ENCODE results near the gene LEP.

The LEP gene

GRCh38 chr7:128265906-128266300, 24.8 kb downstream of the LEP start:
- H3K27ac ChIP-seq (replicated peaks; ENCODE audit: low read length), result no peak overlapping the region
- no peaks in the 10 kb centered on the region for H3K36me3 ChIP-seq (replicated peaks in 1 of 2; ENCODE audit: control insufficient read depth in 2 of 2, insufficient read depth in 2 of 2, low read length in 2 of 2)
- H3K27me3 ChIP-seq (ENCODE audit: control insufficient read depth in 3 of 3, insufficient read depth in 3 of 3, low read depth in 1 of 3, low read length in 3 of 3), result no peaks in the 10 kb centered on the region
- WGBS, 2 donors (ENCODE audit: extremely low coverage in 2 of 2, insufficient read length in 2 of 2, insufficient replicate concordance in 1 of 2), result no CpG with 5 or more reads among the region's 5 CpGs
- H3K14ac ChIP-seq (ENCODE audit: low read length), result no peak overlapping the region
- H2BK120ac ChIP-seq (ENCODE audit: low read depth, low read length), result no peak overlapping the region
- H3K79me1 ChIP-seq (ENCODE audit: low read depth, low read length), result no peaks in the 10 kb centered on the region
- H3K4me3 ChIP-seq (ENCODE audit: low read length in 2 of 2), result no peak overlapping the region
- no peak overlapping the region for H3K9ac ChIP-seq (ENCODE audit: low read depth, low read length, poor library complexity)
- no peak overlapping the region for H4K91ac ChIP-seq (ENCODE audit: low read depth, low read length, poor library complexity)
- peak overlapping the region; percentile 78 for H3K18ac ChIP-seq (ENCODE audit: low read length)
- peaks cover 16 to 18% of the 10 kb centered on the region in 2 donors for H3K4me1 ChIP-seq (ENCODE audit: control insufficient read depth in 2 of 2, insufficient read depth in 1 of 2, low read depth in 1 of 2, low read length in 2 of 2)
- peak overlapping the region; percentile 91 for H2AK5ac ChIP-seq (ENCODE audit: low read depth, low read length)
- no peak for DNase-seq (ENCODE audit: low spot score)
- no peak overlapping the region for H3K4ac ChIP-seq (ENCODE audit: low read length)
- H3K4me2 ChIP-seq (ENCODE audit: insufficient read depth, low read length, poor library complexity, severe bottlenecking), result no peak overlapping the region
- H2BK12ac ChIP-seq (ENCODE audit: low read length), result peak overlapping the region; percentile 43
- no peak overlapping the region for H2BK5ac ChIP-seq (ENCODE audit: low read length)
- no peak overlapping the region for H3K23ac ChIP-seq (ENCODE audit: low read depth, low read length, poor library complexity)
- H3K9me3 ChIP-seq (replicated peaks in 1 of 2; ENCODE audit: control insufficient read depth in 2 of 2, insufficient read depth in 1 of 2, low read depth in 1 of 2, low read length in 2 of 2), result no peaks in the 10 kb centered on the region
- H2BK15ac ChIP-seq (ENCODE audit: low read length), result peak overlapping the region; percentile 90
- H2AFZ ChIP-seq (ENCODE audit: low read length), result no peak overlapping the region
- no peak overlapping the region for H4K8ac ChIP-seq (ENCODE audit: low read depth, low read length)

DNA sequence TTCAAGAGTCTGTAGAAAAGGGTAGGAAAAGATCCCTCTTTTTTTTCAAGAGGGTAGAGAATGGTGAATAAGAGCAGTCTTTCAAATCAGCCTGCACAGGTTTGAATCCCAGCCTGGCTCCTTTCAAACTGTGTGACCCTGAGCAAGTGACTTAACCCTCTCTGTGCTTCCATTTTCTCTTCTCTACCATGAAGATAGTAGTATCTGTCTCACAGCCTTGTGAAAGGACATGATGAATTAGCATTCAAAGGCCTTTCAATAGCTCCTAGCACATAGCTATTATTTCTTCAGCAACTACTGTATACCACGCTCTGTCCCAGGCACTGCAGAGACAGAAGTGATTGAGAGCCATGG, 25.4 kb downstream of the LEP start:
- no peak overlapping the region for H3K18ac ChIP-seq (ENCODE audit: low read length)
- peaks cover 16 to 18% of the 10 kb centered on the region in 2 donors for H3K4me1 ChIP-seq (ENCODE audit: control insufficient read depth in 2 of 2, insufficient read depth in 1 of 2, low read depth in 1 of 2, low read length in 2 of 2)
- H2BK120ac ChIP-seq (ENCODE audit: low read depth, low read length), result no peak overlapping the region
- H2AFZ ChIP-seq (ENCODE audit: low read length), result peak overlapping the region; percentile 90
- H4K8ac ChIP-seq (ENCODE audit: low read depth, low read length), result no peak overlapping the region
- H3K27me3 ChIP-seq (ENCODE audit: control insufficient read depth in 3 of 3, insufficient read depth in 3 of 3, low read depth in 1 of 3, low read length in 3 of 3), result no peaks in the 10 kb centered on the region
- H3K9ac ChIP-seq (ENCODE audit: low read depth, low read length, poor library complexity), result no peak overlapping the region
- no peaks in the 10 kb centered on the region for H3K79me1 ChIP-seq (ENCODE audit: low read depth, low read length)
- H2BK5ac ChIP-seq (ENCODE audit: low read length), result no peak overlapping the region
- no peaks in the 10 kb centered on the region for H3K36me3 ChIP-seq (replicated peaks in 1 of 2; ENCODE audit: control insufficient read depth in 2 of 2, insufficient read depth in 2 of 2, low read length in 2 of 2)
- H3K27ac ChIP-seq (replicated peaks; ENCODE audit: low read length), result no peak overlapping the region
- no peak overlapping the region for H2BK12ac ChIP-seq (ENCODE audit: low read length)
- H3K23ac ChIP-seq (ENCODE audit: low read depth, low read length, poor library complexity), result no peak overlapping the region
- H3K4me2 ChIP-seq (ENCODE audit: insufficient read depth, low read length, poor library complexity, severe bottlenecking), result no peak overlapping the region
- H2AK5ac ChIP-seq (ENCODE audit: low read depth, low read length), result no peak overlapping the region
- no peak for DNase-seq (ENCODE audit: low spot score)
- H3K4me3 ChIP-seq (ENCODE audit: low read length in 2 of 2), result no peak overlapping the region
- no peak overlapping the region for H2BK15ac ChIP-seq (ENCODE audit: low read length)
- no CpG with 5 or more reads among the region's 1 CpG for WGBS, 2 donors (ENCODE audit: extremely low coverage in 2 of 2, insufficient read length in 2 of 2, insufficient replicate concordance in 1 of 2)
- no peak overlapping the region for H4K91ac ChIP-seq (ENCODE audit: low read depth, low read length, poor library complexity)
- H3K9me3 ChIP-seq (replicated peaks in 1 of 2; ENCODE audit: control insufficient read depth in 2 of 2, insufficient read depth in 1 of 2, low read depth in 1 of 2, low read length in 2 of 2), result no peaks in the 10 kb centered on the region
- no peak overlapping the region for H3K14ac ChIP-seq (ENCODE audit: low read length)
- no peak overlapping the region for H3K4ac ChIP-seq (ENCODE audit: low read length)

DNA sequence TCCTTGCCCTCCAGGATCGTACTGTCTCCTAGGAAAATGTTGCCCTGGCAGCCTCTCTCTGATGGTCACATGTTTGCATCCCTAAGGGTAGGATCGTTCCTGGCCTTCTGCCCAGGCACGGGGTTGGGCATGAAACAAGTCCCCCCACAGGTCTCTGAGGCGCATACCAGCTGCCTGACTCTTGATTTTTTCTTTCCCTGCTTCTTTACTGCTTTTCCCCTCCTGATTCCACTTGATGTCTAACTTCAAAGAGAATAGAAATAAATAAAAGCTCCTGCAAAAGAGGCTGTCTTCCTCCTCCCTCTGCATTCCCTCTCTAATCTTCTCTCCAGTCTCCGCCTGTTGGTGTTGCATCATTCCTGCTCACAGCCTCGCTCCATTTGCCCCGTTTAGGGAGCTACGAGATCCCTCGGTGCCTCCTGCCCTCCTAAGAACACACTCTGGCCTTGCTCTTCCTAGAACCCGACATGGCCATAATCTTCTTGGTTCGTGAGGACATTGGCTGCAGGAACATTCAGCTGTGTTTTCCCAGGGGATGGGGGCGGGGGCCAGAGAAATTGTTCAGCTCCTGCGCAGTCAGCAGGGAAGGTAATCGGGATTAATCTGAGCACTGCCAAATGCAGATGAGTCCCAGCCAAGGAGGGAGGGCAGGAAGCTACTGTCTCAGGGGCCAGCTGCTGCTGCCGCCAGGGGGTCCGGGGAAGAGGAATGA, 26.0 kb downstream of the LEP start:
- no peak overlapping the region for H2BK12ac ChIP-seq (ENCODE audit: low read length)
- peak overlapping the region; percentile 90 for H2AFZ ChIP-seq (ENCODE audit: low read length)
- no peak overlapping the region for H3K9ac ChIP-seq (ENCODE audit: low read depth, low read length, poor library complexity)
- peak overlapping the region; percentile 28 for H3K4me2 ChIP-seq (ENCODE audit: insufficient read depth, low read length, poor library complexity, severe bottlenecking)
- H3K27ac ChIP-seq (replicated peaks; ENCODE audit: low read length), result peak overlapping the region; percentile 30
- peak overlapping the region; percentile 1 for H4K8ac ChIP-seq (ENCODE audit: low read depth, low read length)
- H3K27me3 ChIP-seq (ENCODE audit: control insufficient read depth in 3 of 3, insufficient read depth in 3 of 3, low read depth in 1 of 3, low read length in 3 of 3), result no peaks in the 10 kb centered on the region
- H2BK120ac ChIP-seq (ENCODE audit: low read depth, low read length), result no peak overlapping the region
- peak; percentile 32 for DNase-seq (ENCODE audit: low spot score)
- H3K9me3 ChIP-seq (replicated peaks in 1 of 2; ENCODE audit: control insufficient read depth in 2 of 2, insufficient read depth in 1 of 2, low read depth in 1 of 2, low read length in 2 of 2), result no peaks in the 10 kb centered on the region
- no peak overlapping the region for H3K23ac ChIP-seq (ENCODE audit: low read depth, low read length, poor library complexity)
- no peak overlapping the region for H3K14ac ChIP-seq (ENCODE audit: low read length)
- no peaks in the 10 kb centered on the region for H3K36me3 ChIP-seq (replicated peaks in 1 of 2; ENCODE audit: control insufficient read depth in 2 of 2, insufficient read depth in 2 of 2, low read length in 2 of 2)
- no peak overlapping the region for H2BK5ac ChIP-seq (ENCODE audit: low read length)
- no peak overlapping the region for H2BK15ac ChIP-seq (ENCODE audit: low read length)
- H4K91ac ChIP-seq (ENCODE audit: low read depth, low read length, poor library complexity), result no peak overlapping the region
- peak overlapping the region in 1 of 2 donors; percentile 31 for H3K4me3 ChIP-seq (ENCODE audit: low read length in 2 of 2)
- H3K4me1 ChIP-seq (ENCODE audit: control insufficient read depth in 2 of 2, insufficient read depth in 1 of 2, low read depth in 1 of 2, low read length in 2 of 2), result peaks cover 16 to 18% of the 10 kb centered on the region in 2 donors
- no peak overlapping the region for H3K4ac ChIP-seq (ENCODE audit: low read length)
- H3K18ac ChIP-seq (ENCODE audit: low read length), result peak overlapping the region; percentile 84
- no peaks in the 10 kb centered on the region for H3K79me1 ChIP-seq (ENCODE audit: low read depth, low read length)
- H2AK5ac ChIP-seq (ENCODE audit: low read depth, low read length), result no peak overlapping the region
- no CpG with 5 or more reads among the region's 16 CpGs for WGBS, 2 donors (ENCODE audit: extremely low coverage in 2 of 2, insufficient read length in 2 of 2, insufficient replicate concordance in 1 of 2)

DNA sequence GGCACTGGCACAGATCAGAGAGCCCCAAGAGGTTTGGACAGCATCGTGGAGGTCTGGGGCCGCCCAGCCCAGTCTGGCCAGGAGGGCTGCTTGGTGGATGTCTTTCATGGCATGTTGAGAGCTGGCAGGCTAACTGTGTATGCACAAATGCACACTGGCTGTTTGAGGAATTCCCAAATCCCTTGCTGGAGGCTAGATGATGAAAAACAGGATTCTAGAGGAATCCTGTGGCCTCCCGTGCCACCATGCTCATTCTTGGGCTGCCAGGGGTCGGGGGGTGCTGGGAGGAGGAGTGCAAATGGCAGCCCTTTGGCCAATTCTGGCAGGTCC, 26.5 kb downstream of the LEP start:
- Histone ChIP-seq H4K8ac (ENCODE audit: low read depth, low read length) (peak overlapping the region; percentile 1), H3K27ac (replicated peaks; ENCODE audit: low read length) (peak overlapping the region; percentile 25), H3K4me1 (ENCODE audit: control insufficient read depth in 2 of 2, insufficient read depth in 1 of 2, low read depth in 1 of 2, low read length in 2 of 2) (peaks cover 16 to 18% of the 10 kb centered on the region in 2 donors), H4K91ac (ENCODE audit: low read depth, low read length, poor library complexity) (no peak overlapping the region), H3K18ac (ENCODE audit: low read length) (peak overlapping the region; percentile 84), H3K14ac (ENCODE audit: low read length) (no peak overlapping the region), H3K36me3 (replicated peaks in 1 of 2; ENCODE audit: control insufficient read depth in 2 of 2, insufficient read depth in 2 of 2, low read length in 2 of 2) (no peaks in the 10 kb centered on the region), H2BK120ac (ENCODE audit: low read depth, low read length) (no peak overlapping the region), H2AK5ac (ENCODE audit: low read depth, low read length) (peak overlapping the region; percentile 26), H3K27me3 (ENCODE audit: control insufficient read depth in 3 of 3, insufficient read depth in 3 of 3, low read depth in 1 of 3, low read length in 3 of 3) (no peaks in the 10 kb centered on the region), H3K79me1 (ENCODE audit: low read depth, low read length) (no peaks in the 10 kb centered on the region), H2BK15ac (ENCODE audit: low read length) (peak overlapping the region; percentile 25), H3K4me3 (ENCODE audit: low read length in 2 of 2) (peak overlapping the region in 1 of 2 donors; percentile 31), H3K4me2 (ENCODE audit: insufficient read depth, low read length, poor library complexity, severe bottlenecking) (peak overlapping the region; percentile 28), H3K9ac (ENCODE audit: low read depth, low read length, poor library complexity) (no peak overlapping the region), H3K23ac (ENCODE audit: low read depth, low read length, poor library complexity) (no peak overlapping the region), H3K4ac (ENCODE audit: low read length) (no peak overlapping the region), H2BK12ac (ENCODE audit: low read length) (no peak overlapping the region), H3K9me3 (replicated peaks in 1 of 2; ENCODE audit: control insufficient read depth in 2 of 2, insufficient read depth in 1 of 2, low read depth in 1 of 2, low read length in 2 of 2) (no peaks in the 10 kb centered on the region), H2AFZ (ENCODE audit: low read length) (peak overlapping the region; percentile 90), H2BK5ac (ENCODE audit: low read length) (no peak overlapping the region)
- WGBS, 2 donors (ENCODE audit: extremely low coverage in 2 of 2, insufficient read length in 2 of 2, insufficient replicate concordance in 1 of 2), result no CpG with 5 or more reads among the region's 4 CpGs
- DNase-seq (ENCODE audit: low spot score), result no peak

All from neuronal stem cell (in vitro differentiated cells).